Hepatocyte (in vitro differentiated cells): ENCODE measurements around the gene DCTPP1. TPM values are rescaled to one million over a fixed set of nuclear protein-coding genes. Genes with fewer than 3 reads are reported as not detected.

Experiments used
- DNase-seq: peaks from one replicate; pipeline ENCODE4 v3.0.0-alpha.2; 2016; ENCODE audit warnings: low spot score
- H2AFZ ChIP-seq: fragments of 200-600 bp; sonication (generic); 2 replicates; pipeline ENCODE4 v1.6.0; 2016; ENCODE audit warnings: antibody characterized with exemption, mild to moderate bottlenecking
- H3K27ac ChIP-seq: fragments of 200-600 bp; sonication (generic); 2 replicates; pipeline ENCODE4 v1.5.1; 2016; ENCODE audit warnings: mild to moderate bottlenecking
- H3K27me3 ChIP-seq: fragments of 200-600 bp; sonication (generic); 2 replicates; pipeline ENCODE4 v1.6.1; 2016
- H3K36me3 ChIP-seq: fragments of 200-600 bp; sonication (generic); replicated peaks from 2 replicates; pipeline ENCODE4 v1.5.1; 2016; ENCODE audit warnings: low read depth; ENCODE audit not compliant: insufficient read depth
- H3K4me1 ChIP-seq: fragments of 200-600 bp; sonication (generic); 2 replicates; pipeline ENCODE4 v1.5.1; 2016; ENCODE audit warnings: mild to moderate bottlenecking, moderate library complexity; ENCODE audit not compliant: insufficient read depth
- H3K4me2 ChIP-seq: fragments of 200-600 bp; sonication (generic); 2 replicates; pipeline ENCODE4 v1.6.0; 2016
- H3K4me3 ChIP-seq: fragments of 200-600 bp; sonication (generic); 2 replicates; pipeline ENCODE4 v1.5.1; 2016; ENCODE audit warnings: mild to moderate bottlenecking
- H3K79me2 ChIP-seq: fragments of 200-600 bp; sonication (generic); 2 replicates; pipeline ENCODE4 v1.6.0; 2017; ENCODE audit warnings: mild to moderate bottlenecking
- H3K9me2 ChIP-seq: fragments of 200-600 bp; sonication (generic); replicated peaks from 2 replicates; pipeline ENCODE4 v1.6.0; 2017; ENCODE audit warnings: mild to moderate bottlenecking; ENCODE audit not compliant: insufficient read depth
- H3K9me3 ChIP-seq: fragments of 200-600 bp; sonication (generic); 2 replicates; pipeline ENCODE4 v1.5.1; 2016; ENCODE audit warnings: low read depth, mild to moderate bottlenecking
- H4K20me1 ChIP-seq: fragments of 200-600 bp; sonication (generic); 2 replicates; pipeline ENCODE4 v1.6.0; 2016; ENCODE audit warnings: mild to moderate bottlenecking; ENCODE audit not compliant: insufficient read depth, poor library complexity, severe bottlenecking
- EZH2 ChIP-seq: fragments of 200-600 bp; sonication (generic); IDR thresholded peaks from 2 replicates; pipeline ENCODE4 v1.6.1; 2016; ENCODE audit warnings: antibody characterized with exemption, mild to moderate bottlenecking, borderline replicate concordance
- EZH2phosphoT487 ChIP-seq: fragments of 200-600 bp; sonication (generic); IDR thresholded peaks from one replicate; pipeline ENCODE4 v1.6.1; 2018; ENCODE audit warnings: antibody characterized with exemption, mild to moderate bottlenecking, low read depth, moderate library complexity; ENCODE audit not compliant: unreplicated experiment, severe bottlenecking
- WGBS: methylation state at CpG from one replicate; pipeline ENCODE4 v1.1.6; 2016; ENCODE audit warnings: low lambda C conversion rate; ENCODE audit errors: missing lambda C conversion rate; 5-methylcytosine and 5-hydroxymethylcytosine counted together
- polyA plus RNA-seq: library from polyadenylated mRNA; unstranded; fragments of >200 nt; fragmentation: Nextera tagmentation; extraction: Ambion mirVana; gene quantifications from 2 replicates; pipeline ENCODE4 v1.2.1, GENCODE V29; 2016
- total RNA-seq: library from RNA; depleted of rRNA; stranded (reverse); fragments of >200 nt; gene quantifications from 2 replicates; pipeline ENCODE4 v1.2.3, GENCODE V29; 2014
- TF ChIP-seq, protein P1 (sequence below): fragments of 200-600 bp; sonication (generic); IDR thresholded peaks from 2 replicates; pipeline ENCODE4 v1.5.1; 2016; ENCODE audit warnings: antibody characterized with exemption, mild to moderate bottlenecking; ENCODE audit not compliant: poor library complexity

Gene DCTPP1
- total and polyA plus RNA-seq, 2 experiments from 2014 or later, result 25.9 to 36.3 TPM

DNA sequence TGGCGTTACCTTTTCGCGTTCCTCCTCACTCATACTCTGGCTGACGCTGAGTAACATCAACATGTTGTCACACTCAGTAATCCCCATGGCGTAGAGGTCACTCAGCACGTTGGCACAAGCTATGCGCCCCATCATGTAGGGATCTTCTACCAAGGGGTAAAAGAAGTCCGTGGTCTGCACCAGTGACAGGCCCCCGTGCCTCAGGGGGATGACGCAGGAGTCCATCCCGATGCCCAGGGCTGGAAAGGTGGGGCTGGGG lies 15.2 kb upstream of the DCTPP1 start:
- TF ChIP-seq EZH2phosphoT487, result no peak
- TF ChIP-seq, protein P1, sequence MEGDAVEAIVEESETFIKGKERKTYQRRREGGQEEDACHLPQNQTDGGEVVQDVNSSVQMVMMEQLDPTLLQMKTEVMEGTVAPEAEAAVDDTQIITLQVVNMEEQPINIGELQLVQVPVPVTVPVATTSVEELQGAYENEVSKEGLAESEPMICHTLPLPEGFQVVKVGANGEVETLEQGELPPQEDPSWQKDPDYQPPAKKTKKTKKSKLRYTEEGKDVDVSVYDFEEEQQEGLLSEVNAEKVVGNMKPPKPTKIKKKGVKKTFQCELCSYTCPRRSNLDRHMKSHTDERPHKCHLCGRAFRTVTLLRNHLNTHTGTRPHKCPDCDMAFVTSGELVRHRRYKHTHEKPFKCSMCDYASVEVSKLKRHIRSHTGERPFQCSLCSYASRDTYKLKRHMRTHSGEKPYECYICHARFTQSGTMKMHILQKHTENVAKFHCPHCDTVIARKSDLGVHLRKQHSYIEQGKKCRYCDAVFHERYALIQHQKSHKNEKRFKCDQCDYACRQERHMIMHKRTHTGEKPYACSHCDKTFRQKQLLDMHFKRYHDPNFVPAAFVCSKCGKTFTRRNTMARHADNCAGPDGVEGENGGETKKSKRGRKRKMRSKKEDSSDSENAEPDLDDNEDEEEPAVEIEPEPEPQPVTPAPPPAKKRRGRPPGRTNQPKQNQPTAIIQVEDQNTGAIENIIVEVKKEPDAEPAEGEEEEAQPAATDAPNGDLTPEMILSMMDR, result no peak
- TF ChIP-seq EZH2, result no peak
- 55% methylated on average over 10 of the region's 11 CpGs for WGBS
- no peaks in the 10 kb centered on the region for H3K27me3 ChIP-seq
- peak overlapping the region; percentile 73 for H3K4me3 ChIP-seq
- H3K9me2 ChIP-seq, result no peaks in the 10 kb centered on the region
- H3K9me3 ChIP-seq, result peaks cover 14% of the 10 kb centered on the region
- H2AFZ ChIP-seq, result peak overlapping the region; percentile 69
- no peak for DNase-seq
- no peaks in the 10 kb centered on the region for H4K20me1 ChIP-seq
- H3K4me1 ChIP-seq, result peaks cover 19% of the 10 kb centered on the region
- peaks cover 16% of the 10 kb centered on the region for H3K79me2 ChIP-seq
- peak overlapping the region; percentile 96 for H3K27ac ChIP-seq
- H3K36me3 ChIP-seq, result peaks cover 4% of the 10 kb centered on the region
- H3K4me2 ChIP-seq, result peak overlapping the region; percentile 95

DNA sequence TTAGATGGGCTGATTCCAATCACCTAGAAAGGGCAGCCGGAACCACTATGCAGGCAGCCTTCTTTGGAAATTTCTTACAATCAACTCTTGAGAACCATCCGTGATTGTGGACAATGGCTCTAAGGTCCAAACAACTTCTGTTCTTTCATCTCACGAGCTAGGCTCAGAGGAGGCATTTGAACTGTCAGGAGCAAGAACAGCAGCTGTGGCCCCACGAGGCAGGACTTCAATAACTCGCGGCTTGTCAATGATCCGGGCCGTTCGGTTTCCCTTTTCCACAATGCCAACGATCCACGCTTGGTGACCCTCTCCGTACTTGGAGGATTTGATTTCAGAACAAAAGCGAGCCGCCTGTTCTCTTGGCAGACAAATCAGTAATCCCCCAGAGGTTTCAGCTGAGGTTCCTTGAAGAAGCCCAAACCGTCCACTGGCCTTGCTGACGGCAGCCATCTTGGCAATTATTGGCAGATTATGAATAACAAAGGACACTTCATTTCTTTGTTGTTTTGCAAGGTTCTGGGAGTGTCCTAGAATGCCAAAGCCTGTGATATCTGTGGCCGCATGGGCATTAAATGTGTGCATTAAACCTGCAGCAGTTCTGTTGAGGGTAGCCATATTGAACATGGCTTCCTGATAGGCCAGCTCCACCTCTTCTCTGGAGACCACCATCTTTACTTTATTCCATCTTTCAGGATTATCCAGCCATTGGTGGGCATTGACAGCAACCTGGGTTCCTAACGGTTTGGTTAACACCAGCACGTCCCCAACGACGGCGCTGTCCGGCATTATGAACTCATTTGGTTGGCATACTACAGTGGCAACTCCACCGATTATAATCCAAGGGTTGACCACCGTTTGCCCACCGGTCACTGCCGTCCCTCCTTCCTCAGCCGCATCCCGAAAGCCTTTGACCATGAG lies 14.7 kb upstream of the DCTPP1 start:
- H3K27ac ChIP-seq, result peak overlapping the region; percentile 96
- peaks cover 4% of the 10 kb centered on the region for H3K36me3 ChIP-seq
- H3K27me3 ChIP-seq, result no peaks in the 10 kb centered on the region
- H3K9me2 ChIP-seq, result no peaks in the 10 kb centered on the region
- no peak for DNase-seq
- peaks cover 16% of the 10 kb centered on the region for H3K79me2 ChIP-seq
- peak overlapping the region; percentile 73 for H3K4me3 ChIP-seq
- TF ChIP-seq EZH2phosphoT487, result no peak
- no peak for TF ChIP-seq EZH2
- TF ChIP-seq, protein P1, result no peak
- H2AFZ ChIP-seq, result peak overlapping the region; percentile 69
- peaks cover 19% of the 10 kb centered on the region for H3K4me1 ChIP-seq
- no peaks in the 10 kb centered on the region for H4K20me1 ChIP-seq
- 96% methylated on average over 29 of the region's 29 CpGs for WGBS
- peak overlapping the region; percentile 95 for H3K4me2 ChIP-seq
- peaks cover 14% of the 10 kb centered on the region for H3K9me3 ChIP-seq

GRCh38 chr16:30443631-30444030 lies 13.8 kb upstream of the DCTPP1 start:
- TF ChIP-seq, protein P1, result no peak
- H3K9me3 ChIP-seq, result peaks cover 14% of the 10 kb centered on the region
- no peak overlapping the region for H3K27ac ChIP-seq
- H3K36me3 ChIP-seq, result peaks cover 4% of the 10 kb centered on the region
- no peak overlapping the region for H3K4me3 ChIP-seq
- H3K79me2 ChIP-seq, result peaks cover 16% of the 10 kb centered on the region
- H3K27me3 ChIP-seq, result no peaks in the 10 kb centered on the region
- WGBS, result 90% methylated on average over 2 of the region's 2 CpGs
- no peak for DNase-seq
- H3K4me2 ChIP-seq, result peak overlapping the region; percentile 95
- peaks cover 19% of the 10 kb centered on the region for H3K4me1 ChIP-seq
- no peaks in the 10 kb centered on the region for H4K20me1 ChIP-seq
- no peaks in the 10 kb centered on the region for H3K9me2 ChIP-seq
- no peak overlapping the region for H2AFZ ChIP-seq
